Measurements from ENCODE around the gene MAP1B. TPM values are rescaled to one million over a fixed set of nuclear protein-coding genes. Genes with fewer than 3 reads are reported as not detected.

Gene MAP1B
- total and polyA plus RNA-seq, 2 of the 4 experiments (the other 2 are of a cell fraction), result 41.1 to 183 TPM

DNA sequence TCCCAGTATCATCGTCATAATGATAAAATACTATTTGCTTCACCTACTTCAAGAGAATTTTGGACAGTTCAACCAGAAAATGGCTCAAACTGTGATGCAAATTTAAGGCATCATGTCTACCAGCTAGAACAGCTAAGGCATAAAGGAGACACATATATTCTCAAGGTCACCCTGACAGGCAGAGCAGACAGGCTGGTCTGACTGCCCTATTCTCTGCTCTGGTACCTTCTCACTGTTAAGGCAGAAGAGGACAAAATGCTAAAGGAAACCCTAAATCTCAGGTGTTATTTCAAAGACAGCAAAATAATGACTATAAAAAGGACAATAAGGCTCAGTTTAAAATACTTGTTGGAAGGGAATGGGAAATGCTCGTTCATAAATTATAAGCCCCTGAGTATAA is 125.6 kb downstream of the MAP1B start:
- Histone ChIP-seq H3K79me1 (ENCODE audit: low read depth in 1 of 2, low read length in 2 of 2) (peaks cover 18 to 19% of the 10 kb centered on the region in 2 experiments), H3K56ac (ENCODE audit: extremely low read depth, insufficient read depth, low read length) (no peak overlapping the region), H3K27me3 (ENCODE audit: control insufficient read depth, insufficient read depth, low read length) (no peaks in the 10 kb centered on the region), H2AFZ (replicated peaks; ENCODE audit: low read length, poor library complexity) (no peak overlapping the region), H2BK120ac (ENCODE audit: low read depth, low read length) (no peak overlapping the region), H3K14ac (replicated peaks; ENCODE audit: low read depth, low read length) (no peak overlapping the region), H4K8ac (ENCODE audit: low read depth in 2 of 2, low read length in 2 of 2) (no peak overlapping the region), H2AK9ac (replicated peaks; ENCODE audit: low read depth, low read length, poor library complexity) (no peak overlapping the region), H3K4me1 (ENCODE audit: control insufficient read depth, insufficient read depth, low read length) (peaks cover 4% of the 10 kb centered on the region; the same call in 1 of the 2 replicates), H3K18ac (ENCODE audit: low read depth, low read length) (no peak overlapping the region), H2BK20ac (ENCODE audit: low read depth, low read length) (no peak overlapping the region), H3K36me3 (ENCODE audit: control insufficient read depth, insufficient read depth, low read length) (peaks cover 4% of the 10 kb centered on the region), H3K9me3 (ENCODE audit: control insufficient read depth, insufficient read depth, low read length) (no peaks in the 10 kb centered on the region), H3K23ac (ENCODE audit: low read depth, low read length) (no peak overlapping the region), H4K5ac (ENCODE audit: low read depth, low read length) (no peak overlapping the region), H3K4me2 (ENCODE audit: low read depth, low read length) (no peak overlapping the region), H4K20me1 (ENCODE audit: insufficient read depth, low read length) (no peaks in the 10 kb centered on the region), H3K9ac (ENCODE audit: low read depth, low read length) (no peak overlapping the region), H2BK15ac (ENCODE audit: low read depth, low read length) (no peak overlapping the region), H3K4me3 (ENCODE audit: insufficient read depth, low read depth, low read length) (no peak overlapping the region), H3K27ac (ENCODE audit: insufficient read depth, low read length) (no peak overlapping the region), H2BK5ac (ENCODE audit: low read depth, low read length, poor library complexity, severe bottlenecking) (no peak overlapping the region), H3K4ac (ENCODE audit: low read depth, low read length) (no peak overlapping the region), H2AK5ac (ENCODE audit: low read depth, low read length) (no peak overlapping the region), H4K91ac (ENCODE audit: insufficient read depth, low read depth, low read length) (no peak overlapping the region), H3K9me1 (ENCODE audit: insufficient read depth, low read length) (peaks cover 2% of the 10 kb centered on the region; the same call in 1 of the 2 replicates)
- DNase-seq (no peak), ATAC-seq (ENCODE audit: low read depth) (no peak)
- WGBS, 2 experiments (ENCODE audit: extremely low coverage in 2 of 2, insufficient read length in 1 of 2), result no CpG with 5 or more reads among the region's 2 CpGs
- TF ChIP-seq RAD21 (IDR thresholded peaks at IDR 0.05; ENCODE audit: low read length) (no peak), FOS (IDR thresholded peaks at IDR 0.05; ENCODE audit: low read depth, low read length) (no peak), NFE2L2 (IDR thresholded peaks at IDR 0.05; ENCODE audit: low read depth, low read length) (no peak)
- TF ChIP-seq, protein P1, sequence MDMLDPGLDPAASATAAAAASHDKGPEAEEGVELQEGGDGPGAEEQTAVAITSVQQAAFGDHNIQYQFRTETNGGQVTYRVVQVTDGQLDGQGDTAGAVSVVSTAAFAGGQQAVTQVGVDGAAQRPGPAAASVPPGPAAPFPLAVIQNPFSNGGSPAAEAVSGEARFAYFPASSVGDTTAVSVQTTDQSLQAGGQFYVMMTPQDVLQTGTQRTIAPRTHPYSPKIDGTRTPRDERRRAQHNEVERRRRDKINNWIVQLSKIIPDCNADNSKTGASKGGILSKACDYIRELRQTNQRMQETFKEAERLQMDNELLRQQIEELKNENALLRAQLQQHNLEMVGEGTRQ (IDR thresholded peaks at IDR 0.05; ENCODE audit: low read depth, low read length), result no peak
- in situ Hi-C loops (cut with MboI; ENCODE audit: low sequenced_read_pairs), result no loop called here
- POLR2A ChIA-PET (ENCODE audit: unreplicated experiment), result no interaction called here
- no TSS peak for BruUV-seq (replicated peaks)
- dilution Hi-C loops (cut with HindIII; ENCODE audit: low sequenced_read_pairs, unreplicated experiment), result no loop called here
- intact Hi-C loops (cut with micrococcal nuclease), result no loop called here
- CTCF ChIA-PET, result interaction anchor here (1.1 kb wide), 1 partner anchor 76 kb away, joined by 3 read pairs; no protein-coding TSS in a partner anchor
